ENCODE data around the gene GRIK3. TPM values are rescaled to one million over a fixed set of nuclear protein-coding genes. Genes with fewer than 3 reads are reported as not detected.

Gene GRIK3
- total and polyA plus RNA-seq, 2 of the 8 experiments (the other 6 are each of a cell fraction or from before 2014, with no cell fraction given), result 2.1 to 3.4 TPM

DNA sequence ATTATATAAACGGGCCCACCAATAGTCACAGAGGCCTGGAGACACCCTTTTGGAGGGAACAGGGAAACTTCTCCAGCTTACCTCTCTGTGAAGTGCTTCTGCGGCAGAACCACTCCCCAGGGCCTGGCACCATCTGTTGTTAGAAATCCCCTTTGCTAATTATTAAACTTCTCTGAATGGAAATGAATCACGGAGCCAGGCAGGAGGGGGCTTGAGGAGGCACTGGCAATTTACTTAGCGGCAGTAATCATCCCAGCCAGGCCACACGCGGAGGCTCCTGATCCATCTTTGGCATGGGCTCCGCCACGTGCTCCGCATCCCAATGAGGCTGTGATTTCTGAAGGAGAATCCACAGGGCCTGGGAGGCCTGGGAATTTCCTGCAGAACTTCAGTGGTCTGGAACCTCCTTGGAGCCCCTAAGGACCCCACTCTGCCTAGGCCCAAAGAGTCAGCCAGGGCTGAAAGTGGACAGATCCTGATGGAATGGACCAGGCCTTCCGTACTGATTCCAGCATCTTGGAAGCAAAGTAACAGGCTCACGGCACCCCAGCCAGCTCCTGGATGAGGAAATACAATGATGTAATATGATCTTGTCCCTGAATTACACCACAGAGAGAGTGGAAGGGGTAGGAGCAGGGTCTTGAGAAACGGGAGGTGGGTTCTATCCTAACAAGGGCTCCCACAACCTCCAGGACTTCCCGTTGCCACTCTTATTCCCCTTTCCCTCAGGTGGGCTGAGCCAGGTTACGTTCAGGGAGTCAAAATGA is 62.3 kb downstream of the GRIK3 start (continued):
- no peak for TF ChIP-seq RNF2 (IDR thresholded peaks at IDR 0.05; ENCODE audit: borderline replicate concordance, low read depth, low read length, missing control alignments, poor library complexity, severe bottlenecking)
- TF ChIP-seq SIX5 (IDR thresholded peaks at IDR 0.05; ENCODE audit: low read depth, low read length), result no peak
- TF ChIP-seq, protein P1, sequence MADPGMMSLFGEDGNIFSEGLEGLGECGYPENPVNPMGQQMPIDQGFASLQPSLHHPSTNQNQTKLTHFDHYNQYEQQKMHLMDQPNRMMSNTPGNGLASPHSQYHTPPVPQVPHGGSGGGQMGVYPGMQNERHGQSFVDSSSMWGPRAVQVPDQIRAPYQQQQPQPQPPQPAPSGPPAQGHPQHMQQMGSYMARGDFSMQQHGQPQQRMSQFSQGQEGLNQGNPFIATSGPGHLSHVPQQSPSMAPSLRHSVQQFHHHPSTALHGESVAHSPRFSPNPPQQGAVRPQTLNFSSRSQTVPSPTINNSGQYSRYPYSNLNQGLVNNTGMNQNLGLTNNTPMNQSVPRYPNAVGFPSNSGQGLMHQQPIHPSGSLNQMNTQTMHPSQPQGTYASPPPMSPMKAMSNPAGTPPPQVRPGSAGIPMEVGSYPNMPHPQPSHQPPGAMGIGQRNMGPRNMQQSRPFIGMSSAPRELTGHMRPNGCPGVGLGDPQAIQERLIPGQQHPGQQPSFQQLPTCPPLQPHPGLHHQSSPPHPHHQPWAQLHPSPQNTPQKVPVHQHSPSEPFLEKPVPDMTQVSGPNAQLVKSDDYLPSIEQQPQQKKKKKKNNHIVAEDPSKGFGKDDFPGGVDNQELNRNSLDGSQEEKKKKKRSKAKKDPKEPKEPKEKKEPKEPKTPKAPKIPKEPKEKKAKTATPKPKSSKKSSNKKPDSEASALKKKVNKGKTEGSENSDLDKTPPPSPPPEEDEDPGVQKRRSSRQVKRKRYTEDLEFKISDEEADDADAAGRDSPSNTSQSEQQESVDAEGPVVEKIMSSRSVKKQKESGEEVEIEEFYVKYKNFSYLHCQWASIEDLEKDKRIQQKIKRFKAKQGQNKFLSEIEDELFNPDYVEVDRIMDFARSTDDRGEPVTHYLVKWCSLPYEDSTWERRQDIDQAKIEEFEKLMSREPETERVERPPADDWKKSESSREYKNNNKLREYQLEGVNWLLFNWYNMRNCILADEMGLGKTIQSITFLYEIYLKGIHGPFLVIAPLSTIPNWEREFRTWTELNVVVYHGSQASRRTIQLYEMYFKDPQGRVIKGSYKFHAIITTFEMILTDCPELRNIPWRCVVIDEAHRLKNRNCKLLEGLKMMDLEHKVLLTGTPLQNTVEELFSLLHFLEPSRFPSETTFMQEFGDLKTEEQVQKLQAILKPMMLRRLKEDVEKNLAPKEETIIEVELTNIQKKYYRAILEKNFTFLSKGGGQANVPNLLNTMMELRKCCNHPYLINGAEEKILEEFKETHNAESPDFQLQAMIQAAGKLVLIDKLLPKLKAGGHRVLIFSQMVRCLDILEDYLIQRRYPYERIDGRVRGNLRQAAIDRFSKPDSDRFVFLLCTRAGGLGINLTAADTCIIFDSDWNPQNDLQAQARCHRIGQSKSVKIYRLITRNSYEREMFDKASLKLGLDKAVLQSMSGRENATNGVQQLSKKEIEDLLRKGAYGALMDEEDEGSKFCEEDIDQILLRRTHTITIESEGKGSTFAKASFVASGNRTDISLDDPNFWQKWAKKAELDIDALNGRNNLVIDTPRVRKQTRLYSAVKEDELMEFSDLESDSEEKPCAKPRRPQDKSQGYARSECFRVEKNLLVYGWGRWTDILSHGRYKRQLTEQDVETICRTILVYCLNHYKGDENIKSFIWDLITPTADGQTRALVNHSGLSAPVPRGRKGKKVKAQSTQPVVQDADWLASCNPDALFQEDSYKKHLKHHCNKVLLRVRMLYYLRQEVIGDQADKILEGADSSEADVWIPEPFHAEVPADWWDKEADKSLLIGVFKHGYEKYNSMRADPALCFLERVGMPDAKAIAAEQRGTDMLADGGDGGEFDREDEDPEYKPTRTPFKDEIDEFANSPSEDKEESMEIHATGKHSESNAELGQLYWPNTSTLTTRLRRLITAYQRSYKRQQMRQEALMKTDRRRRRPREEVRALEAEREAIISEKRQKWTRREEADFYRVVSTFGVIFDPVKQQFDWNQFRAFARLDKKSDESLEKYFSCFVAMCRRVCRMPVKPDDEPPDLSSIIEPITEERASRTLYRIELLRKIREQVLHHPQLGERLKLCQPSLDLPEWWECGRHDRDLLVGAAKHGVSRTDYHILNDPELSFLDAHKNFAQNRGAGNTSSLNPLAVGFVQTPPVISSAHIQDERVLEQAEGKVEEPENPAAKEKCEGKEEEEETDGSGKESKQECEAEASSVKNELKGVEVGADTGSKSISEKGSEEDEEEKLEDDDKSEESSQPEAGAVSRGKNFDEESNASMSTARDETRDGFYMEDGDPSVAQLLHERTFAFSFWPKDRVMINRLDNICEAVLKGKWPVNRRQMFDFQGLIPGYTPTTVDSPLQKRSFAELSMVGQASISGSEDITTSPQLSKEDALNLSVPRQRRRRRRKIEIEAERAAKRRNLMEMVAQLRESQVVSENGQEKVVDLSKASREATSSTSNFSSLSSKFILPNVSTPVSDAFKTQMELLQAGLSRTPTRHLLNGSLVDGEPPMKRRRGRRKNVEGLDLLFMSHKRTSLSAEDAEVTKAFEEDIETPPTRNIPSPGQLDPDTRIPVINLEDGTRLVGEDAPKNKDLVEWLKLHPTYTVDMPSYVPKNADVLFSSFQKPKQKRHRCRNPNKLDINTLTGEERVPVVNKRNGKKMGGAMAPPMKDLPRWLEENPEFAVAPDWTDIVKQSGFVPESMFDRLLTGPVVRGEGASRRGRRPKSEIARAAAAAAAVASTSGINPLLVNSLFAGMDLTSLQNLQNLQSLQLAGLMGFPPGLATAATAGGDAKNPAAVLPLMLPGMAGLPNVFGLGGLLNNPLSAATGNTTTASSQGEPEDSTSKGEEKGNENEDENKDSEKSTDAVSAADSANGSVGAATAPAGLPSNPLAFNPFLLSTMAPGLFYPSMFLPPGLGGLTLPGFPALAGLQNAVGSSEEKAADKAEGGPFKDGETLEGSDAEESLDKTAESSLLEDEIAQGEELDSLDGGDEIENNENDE (IDR thresholded peaks at IDR 0.05; ENCODE audit: insufficient replicate concordance, low read length), result no peak
